ENCODE results near the gene WAS. TPM values are rescaled to one million over a fixed set of nuclear protein-coding genes. Genes with fewer than 3 reads are reported as not detected.

Gene WAS
- total and polyA plus RNA-seq, 2 donors (not counting 1 experiment from before 2014, with no cell fraction given), result 88.7 to 98.0 TPM

- H3K27ac ChIP-seq (ENCODE audit: low read length in 2 of 2), result no peak overlapping the region
- WGBS (ENCODE audit: insufficient coverage), result 98% methylated on average over 19 of the region's 23 CpGs
- DNase-seq, result no peak
- Mint-ChIP-seq H3K4me3 (no peak overlapping the region), H3K27me3 (no peaks in the 10 kb centered on the region), H3K9me3 (ENCODE audit: insufficient read depth) (no peaks in the 10 kb centered on the region), H3K27ac (no peak overlapping the region), H3K4me1 (peaks cover 16% of the 10 kb centered on the region)
- H3K4me2 ChIP-seq (replicated peaks; ENCODE audit: low read depth, low read length, poor library complexity, severe bottlenecking), result no peak overlapping the region
- intact Hi-C loops (cut with micrococcal nuclease), result no loop called here
- ChIA-PET POLR2A (no interaction called here), CTCF (no interaction called here)
- no peak overlapping the region for H2AFZ ChIP-seq (ENCODE audit: insufficient read depth, low read depth, low read length, poor library complexity, severe bottlenecking)
- no peaks in the 10 kb centered on the region for H3K9me3 ChIP-seq (ENCODE audit: control extremely low read depth in 1 of 3, control insufficient read depth in 2 of 3, insufficient read depth in 1 of 3, low read length in 2 of 3)
- H4K20me1 ChIP-seq (ENCODE audit: control insufficient read depth, insufficient read depth, low read length, poor library complexity, severe bottlenecking), result no peaks in the 10 kb centered on the region
- H3K27me3 ChIP-seq (replicated peaks in 1 of 4; ENCODE audit: control extremely low read depth in 1 of 4, control insufficient read depth in 3 of 4, insufficient read depth in 4 of 4, low read length in 3 of 4), result no peaks in the 10 kb centered on the region
- H3K9ac ChIP-seq (ENCODE audit: low read length), result no peak overlapping the region
- peaks cover 7% of the 10 kb centered on the region for H3K79me2 ChIP-seq (ENCODE audit: control insufficient read depth, insufficient read depth, low read length)
- peaks cover 0 to 14% of the 10 kb centered on the region in 2 experiments for H3K36me3 ChIP-seq (replicated peaks in 1 of 2; ENCODE audit: control extremely low read depth in 1 of 2, control insufficient read depth in 1 of 2, extremely low read depth in 1 of 2, insufficient read depth in 2 of 2, low read length in 1 of 2)
- TF ChIP-seq EZH2 (IDR thresholded peaks at IDR 0.05; ENCODE audit: borderline replicate concordance, insufficient read depth, low read depth, low read length, poor library complexity, severe bottlenecking), result no peak
- TF ChIP-seq, protein P1, sequence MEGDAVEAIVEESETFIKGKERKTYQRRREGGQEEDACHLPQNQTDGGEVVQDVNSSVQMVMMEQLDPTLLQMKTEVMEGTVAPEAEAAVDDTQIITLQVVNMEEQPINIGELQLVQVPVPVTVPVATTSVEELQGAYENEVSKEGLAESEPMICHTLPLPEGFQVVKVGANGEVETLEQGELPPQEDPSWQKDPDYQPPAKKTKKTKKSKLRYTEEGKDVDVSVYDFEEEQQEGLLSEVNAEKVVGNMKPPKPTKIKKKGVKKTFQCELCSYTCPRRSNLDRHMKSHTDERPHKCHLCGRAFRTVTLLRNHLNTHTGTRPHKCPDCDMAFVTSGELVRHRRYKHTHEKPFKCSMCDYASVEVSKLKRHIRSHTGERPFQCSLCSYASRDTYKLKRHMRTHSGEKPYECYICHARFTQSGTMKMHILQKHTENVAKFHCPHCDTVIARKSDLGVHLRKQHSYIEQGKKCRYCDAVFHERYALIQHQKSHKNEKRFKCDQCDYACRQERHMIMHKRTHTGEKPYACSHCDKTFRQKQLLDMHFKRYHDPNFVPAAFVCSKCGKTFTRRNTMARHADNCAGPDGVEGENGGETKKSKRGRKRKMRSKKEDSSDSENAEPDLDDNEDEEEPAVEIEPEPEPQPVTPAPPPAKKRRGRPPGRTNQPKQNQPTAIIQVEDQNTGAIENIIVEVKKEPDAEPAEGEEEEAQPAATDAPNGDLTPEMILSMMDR (IDR thresholded peaks at IDR 0.05), result no peak
- peaks cover 7 to 15% of the 10 kb centered on the region in 2 donors for H3K4me1 ChIP-seq (ENCODE audit: control insufficient read depth in 2 of 2, insufficient read depth in 2 of 2, low read length in 2 of 2)
- no peak for ATAC-seq (ENCODE audit: low read depth)
- no peak overlapping the region for H3K4me3 ChIP-seq (ENCODE audit: control extremely low read depth in 1 of 5, extremely low read depth in 1 of 5, insufficient read depth in 1 of 5, low read depth in 2 of 5, low read length in 4 of 5)
Measured at GRCh38 chrX:48700246-48700645, 16.6 kb downstream of the WAS start.

DNA sequence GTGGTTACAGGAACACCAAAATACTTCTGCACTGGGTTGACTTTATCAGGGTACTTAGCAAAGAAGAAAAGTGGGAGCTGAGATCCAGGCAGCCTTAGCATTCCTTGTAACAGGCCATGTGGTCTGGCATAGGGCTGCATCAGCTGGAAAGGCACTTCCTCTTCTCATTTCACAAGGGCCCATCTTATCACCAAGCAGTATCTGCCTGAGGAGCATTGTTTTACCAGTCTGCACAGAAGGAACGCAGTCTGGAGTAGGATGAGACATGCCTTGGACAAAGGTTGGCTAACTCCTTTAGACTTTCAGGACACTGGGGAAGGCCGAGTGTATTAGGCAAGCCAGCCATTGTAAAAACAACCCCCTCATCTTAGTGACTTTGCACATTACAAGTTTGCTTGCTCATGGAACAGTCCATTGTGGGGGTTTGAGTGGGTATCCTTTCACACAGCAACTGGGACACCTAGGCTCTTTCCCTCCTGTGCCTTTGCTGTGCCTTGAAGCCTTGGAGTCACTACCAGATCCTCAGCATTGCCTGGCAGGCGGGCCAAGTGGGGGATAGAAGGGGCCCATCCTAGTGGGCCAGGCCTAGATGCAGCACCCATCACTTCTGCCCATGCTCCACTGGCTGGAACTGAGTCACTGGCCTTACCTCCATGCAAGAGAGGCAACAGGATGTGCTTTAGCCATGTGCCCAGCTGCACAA lies 17.5 kb downstream of the WAS start:
- H3K4me3 Mint-ChIP-seq, result no peak overlapping the region

More for the DNA sequence above, 17.5 kb downstream of the WAS start:
- H2AFZ ChIP-seq (ENCODE audit: insufficient read depth, low read depth, low read length, poor library complexity, severe bottlenecking), result no peak overlapping the region
- WGBS (ENCODE audit: insufficient coverage), result 100% methylated on average over 1 of the region's 3 CpGs
- no peaks in the 10 kb centered on the region for H4K20me1 ChIP-seq (ENCODE audit: control insufficient read depth, insufficient read depth, low read length, poor library complexity, severe bottlenecking)
- intact Hi-C loops (cut with micrococcal nuclease), result no loop called here
- CTCF ChIA-PET, result no interaction called here
- peaks cover 3 to 7% of the 10 kb centered on the region in 2 donors for H3K4me1 ChIP-seq (ENCODE audit: control insufficient read depth in 2 of 2, insufficient read depth in 2 of 2, low read length in 2 of 2)
- no peak overlapping the region for H3K27ac ChIP-seq (ENCODE audit: low read length in 2 of 2)
- H3K4me3 ChIP-seq (ENCODE audit: control extremely low read depth in 1 of 5, extremely low read depth in 1 of 5, insufficient read depth in 1 of 5, low read depth in 2 of 5, low read length in 4 of 5), result no peak overlapping the region
- Mint-ChIP-seq H3K4me1 (peaks cover 10% of the 10 kb centered on the region), H3K27me3 (no peaks in the 10 kb centered on the region), H3K9me3 (ENCODE audit: insufficient read depth) (no peaks in the 10 kb centered on the region), H3K27ac (no peak overlapping the region)
- no peak overlapping the region for H3K4me2 ChIP-seq (replicated peaks; ENCODE audit: low read depth, low read length, poor library complexity, severe bottlenecking)
- ATAC-seq (ENCODE audit: low read depth) (no peak), DNase-seq (no peak)
- no peaks in the 10 kb centered on the region for H3K27me3 ChIP-seq (replicated peaks in 1 of 4; ENCODE audit: control extremely low read depth in 1 of 4, control insufficient read depth in 3 of 4, insufficient read depth in 4 of 4, low read length in 3 of 4)
- POLR2A ChIA-PET, result no interaction called here
- no peaks in the 10 kb centered on the region for H3K9me3 ChIP-seq (ENCODE audit: control extremely low read depth in 1 of 3, control insufficient read depth in 2 of 3, insufficient read depth in 1 of 3, low read length in 2 of 3)
- H3K9ac ChIP-seq (ENCODE audit: low read length), result no peak overlapping the region
- TF ChIP-seq EZH2 (IDR thresholded peaks at IDR 0.05; ENCODE audit: borderline replicate concordance, insufficient read depth, low read depth, low read length, poor library complexity, severe bottlenecking), result no peak
- peaks cover 0 to 14% of the 10 kb centered on the region in 2 experiments for H3K36me3 ChIP-seq (replicated peaks in 1 of 2; ENCODE audit: control extremely low read depth in 1 of 2, control insufficient read depth in 1 of 2, extremely low read depth in 1 of 2, insufficient read depth in 2 of 2, low read length in 1 of 2)
- H3K79me2 ChIP-seq (ENCODE audit: control insufficient read depth, insufficient read depth, low read length), result peaks cover 7% of the 10 kb centered on the region

All from B cell (primary cell).